ENCODE measurements around the gene CRTAP. TPM values are rescaled to one million over a fixed set of nuclear protein-coding genes. Genes with fewer than 3 reads are reported as not detected.

The CRTAP gene
- total RNA-seq, 4 donors from 2014 or later = 75.2 to 107 (median 83.1) TPM

DNA sequence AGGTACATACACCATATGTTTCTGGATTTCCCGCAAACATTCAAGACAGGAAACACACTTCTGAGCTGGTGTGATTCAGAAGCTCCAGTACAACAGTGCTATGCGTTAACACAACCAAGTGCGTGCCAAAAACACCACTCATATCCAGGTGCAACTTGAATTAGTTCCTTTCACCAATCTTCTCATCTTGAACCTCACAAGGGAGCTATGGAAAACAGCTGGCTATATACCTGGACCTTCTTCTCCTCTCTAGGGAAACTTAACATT lies 73.5 kb downstream of the CRTAP start:
- ATAC-seq (no peak), DNase-seq (no peak)
- Histone ChIP-seq H3K27ac (no peak overlapping the region), H3K36me3 (no peaks in the 10 kb centered on the region), H3K4me3 (no peak overlapping the region), H3K27me3 (no peaks in the 10 kb centered on the region), H3K9me3 (no peaks in the 10 kb centered on the region), H3K4me1 (no peaks in the 10 kb centered on the region)
- in situ Hi-C loops (cut with MboI; ENCODE audit: low sequenced_read_pairs in 4 of 4) (no loop called here), intact Hi-C loops (cut with DNase I; ENCODE audit: low total_unique reads) (no loop called here)
- no peak for TF ChIP-seq POLR2A (IDR thresholded peaks at IDR 0.05)
- TF ChIP-seq, protein P1, sequence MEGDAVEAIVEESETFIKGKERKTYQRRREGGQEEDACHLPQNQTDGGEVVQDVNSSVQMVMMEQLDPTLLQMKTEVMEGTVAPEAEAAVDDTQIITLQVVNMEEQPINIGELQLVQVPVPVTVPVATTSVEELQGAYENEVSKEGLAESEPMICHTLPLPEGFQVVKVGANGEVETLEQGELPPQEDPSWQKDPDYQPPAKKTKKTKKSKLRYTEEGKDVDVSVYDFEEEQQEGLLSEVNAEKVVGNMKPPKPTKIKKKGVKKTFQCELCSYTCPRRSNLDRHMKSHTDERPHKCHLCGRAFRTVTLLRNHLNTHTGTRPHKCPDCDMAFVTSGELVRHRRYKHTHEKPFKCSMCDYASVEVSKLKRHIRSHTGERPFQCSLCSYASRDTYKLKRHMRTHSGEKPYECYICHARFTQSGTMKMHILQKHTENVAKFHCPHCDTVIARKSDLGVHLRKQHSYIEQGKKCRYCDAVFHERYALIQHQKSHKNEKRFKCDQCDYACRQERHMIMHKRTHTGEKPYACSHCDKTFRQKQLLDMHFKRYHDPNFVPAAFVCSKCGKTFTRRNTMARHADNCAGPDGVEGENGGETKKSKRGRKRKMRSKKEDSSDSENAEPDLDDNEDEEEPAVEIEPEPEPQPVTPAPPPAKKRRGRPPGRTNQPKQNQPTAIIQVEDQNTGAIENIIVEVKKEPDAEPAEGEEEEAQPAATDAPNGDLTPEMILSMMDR (IDR thresholded peaks at IDR 0.05 in 4 of 5, conservative IDR thresholded peaks at IDR 0.05 in 1 of 5) = no peak

DNA sequence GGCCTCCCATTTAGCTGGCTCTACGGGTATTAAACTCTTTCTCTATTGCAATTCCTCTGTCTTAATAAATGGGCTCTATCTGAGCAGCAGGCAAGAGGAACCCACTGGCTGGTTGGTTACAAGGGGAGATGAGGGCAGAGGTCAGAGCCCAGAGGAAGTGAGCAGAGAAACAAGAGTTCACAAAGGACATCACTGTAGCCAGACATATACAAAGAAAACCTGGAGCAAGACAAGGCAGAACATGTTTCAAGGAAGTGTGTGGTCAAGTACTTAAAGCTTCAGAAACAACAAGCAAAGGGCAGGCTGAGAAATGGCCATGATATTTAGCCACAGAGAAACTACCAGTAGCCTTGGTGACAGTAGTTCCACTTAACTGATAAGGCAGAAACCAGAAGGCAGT lies 80.5 kb downstream of the CRTAP start:
- in situ Hi-C loops (cut with MboI; ENCODE audit: low sequenced_read_pairs in 4 of 4) = no loop called here
- no peak for TF ChIP-seq POLR2A (IDR thresholded peaks at IDR 0.05)
- TF ChIP-seq, protein P1 (IDR thresholded peaks at IDR 0.05 in 4 of 5, conservative IDR thresholded peaks at IDR 0.05 in 1 of 5) = no peak

DNA sequence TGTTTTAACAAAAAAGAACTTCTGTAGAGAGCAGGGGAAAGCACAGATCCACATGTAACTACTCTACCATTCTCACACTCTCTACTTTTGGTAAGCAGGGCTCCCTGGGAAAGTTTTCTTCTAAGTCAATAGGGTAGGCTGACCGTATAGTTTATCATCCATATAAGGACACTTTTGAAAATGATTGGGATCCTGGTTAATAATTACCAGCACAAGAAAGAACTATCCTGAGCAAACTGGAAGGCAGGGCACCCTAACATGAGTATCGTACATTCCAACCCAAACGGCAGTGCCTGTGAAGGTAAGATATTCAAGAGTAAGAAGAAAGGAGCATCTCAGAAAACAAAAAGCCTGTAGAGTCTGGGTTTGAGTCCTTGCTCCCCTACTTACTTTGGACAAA lies 82.7 kb downstream of the CRTAP start:
- TF ChIP-seq, protein P1 (IDR thresholded peaks at IDR 0.05 in 4 of 5, conservative IDR thresholded peaks at IDR 0.05 in 1 of 5) = no peak
- no peak for TF ChIP-seq POLR2A (IDR thresholded peaks at IDR 0.05)
- H3K4me3 ChIP-seq = no peak overlapping the region

More for the DNA sequence above, 80.5 kb downstream of the CRTAP start:
- Histone ChIP-seq H3K4me3 (no peak overlapping the region), H3K4me1 (no peaks in the 10 kb centered on the region), H3K27ac (no peak overlapping the region), H3K27me3 (no peaks in the 10 kb centered on the region), H3K9me3 (no peaks in the 10 kb centered on the region), H3K36me3 (no peaks in the 10 kb centered on the region)
- no peak for DNase-seq
- intact Hi-C loops (cut with DNase I; ENCODE audit: low total_unique reads) = no loop called here
- ATAC-seq = no peak

More for the DNA sequence above, 82.7 kb downstream of the CRTAP start:
- Histone ChIP-seq H3K36me3 (no peaks in the 10 kb centered on the region), H3K9me3 (no peaks in the 10 kb centered on the region), H3K27me3 (no peaks in the 10 kb centered on the region), H3K4me1 (no peaks in the 10 kb centered on the region), H3K27ac (no peak overlapping the region)
- intact Hi-C loops (cut with DNase I; ENCODE audit: low total_unique reads) = no loop called here
- no peak for DNase-seq
- no peak for ATAC-seq
- in situ Hi-C loops (cut with MboI; ENCODE audit: low sequenced_read_pairs in 4 of 4) = no loop called here

Other genes with a start within 250 kb of the CRTAP start
- gene CCR4, start 162.4 kb upstream of the CRTAP start, total RNA-seq = under 1 TPM in 1 of 4 donors, not detected in 3; 0.07 TPM
- 10 to 100 TPM; 11.4 to 38.0 (median 19.3) TPM for gene GLB1, start 16.9 kb upstream of the CRTAP start, total RNA-seq
- gene TMPPE, start 16.9 kb upstream of the CRTAP start, total RNA-seq = 1 to 10 TPM; 2.1 to 2.8 (median 2.6) TPM
- gene SUSD5, start 104.8 kb downstream of the CRTAP start, total RNA-seq = 1 to 10 TPM in 2 of 4 donors, under 1 TPM in 2; 0.55 to 2.2 (median 1.1) TPM
- gene FBXL2, start 163.4 kb downstream of the CRTAP start, total RNA-seq = 1 to 10 TPM in 1 of 4 donors, under 1 TPM in 2, not detected in 1; 0.24 to 1.9 (median 0.82) TPM